ENCODE data around the gene ZSWIM4. TPM values are rescaled to one million over a fixed set of nuclear protein-coding genes. Genes with fewer than 3 reads are reported as not detected.

Gene ZSWIM4
- total RNA-seq, 4 donors from 2014 or later, result 6.9 to 15.6 (median 8.9) TPM

- Histone ChIP-seq H3K4me1 (peaks cover 21 to 25% of the 10 kb centered on the region in 2 donors), H3K36me3 (no peaks in the 10 kb centered on the region), H3K9me3 (no peaks in the 10 kb centered on the region), H3K27ac (peak overlapping the region; percentile 79 to 97 (median 80)), H3K4me3 (replicated peaks in 1 of 3) (peak overlapping the region; percentile 33 to 62 (median 50)), H3K27me3 (no peaks in the 10 kb centered on the region)
- 1 to 17% methylated on average over 8 of the region's 8 CpGs for WGBS, 2 donors
- intact Hi-C loops (cut with DNase I), result no loop called here
- DNase-seq, result peak; percentile 80 to 83
- TF ChIP-seq POLR2A (IDR thresholded peaks at IDR 0.05) (no peak), CTCF (IDR thresholded peaks at IDR 0.05) (no peak)
Observed at GRCh38 chr19:13794398-13794756, 866 bp upstream of the ZSWIM4 start.

- Histone ChIP-seq H3K27me3 (no peaks in the 10 kb centered on the region), H3K4me3 (replicated peaks in 1 of 3) (peak overlapping the region; percentile 29 to 62 (median 35)), H3K27ac (peak overlapping the region; percentile 86 to 97 (median 87)), H3K36me3 (no peaks in the 10 kb centered on the region), H3K4me1 (peaks cover 21 to 25% of the 10 kb centered on the region in 2 donors), H3K9me3 (no peaks in the 10 kb centered on the region)
- intact Hi-C loops (cut with DNase I), result loop anchor here (5.0 kb wide), 1 partner anchor 47 kb away; no protein-coding TSS in a partner anchor
- no peak for TF ChIP-seq CTCF (IDR thresholded peaks at IDR 0.05)
- no peak for TF ChIP-seq POLR2A (IDR thresholded peaks at IDR 0.05)
- DNase-seq, result peak; percentile 53 to 54
- WGBS, 2 donors, result 4 to 18% methylated on average over 9 to 16 of the region's 42 CpGs
Observed at GRCh38 chr19:13795595-13796300, 505 bp downstream of the ZSWIM4 start.

- Histone ChIP-seq H3K36me3 (no peaks in the 10 kb centered on the region), H3K9me3 (no peaks in the 10 kb centered on the region), H3K4me1 (peaks cover 21 to 25% of the 10 kb centered on the region in 2 donors), H3K27ac (peak overlapping the region; percentile 86 to 97 (median 87)), H3K27me3 (no peaks in the 10 kb centered on the region), H3K4me3 (replicated peaks in 1 of 3) (peak overlapping the region in 2 of 3 donors; percentile 35 to 62)
- TF ChIP-seq CTCF (IDR thresholded peaks at IDR 0.05) (peak in 1 of 6 experiments; percentile 20), POLR2A (IDR thresholded peaks at IDR 0.05) (peak in 1 of 2 donors; percentile 28)
- DNase-seq, result peak; percentile 64 to 75
- intact Hi-C loops (cut with DNase I), result loop anchor here (5.0 kb wide), 1 partner anchor 46 kb away; no protein-coding TSS in a partner anchor
- WGBS, 2 donors, result 4 to 16% methylated on average over 8 to 10 of the region's 12 CpGs
Observed at GRCh38 chr19:13796301-13797057, 1.2 kb downstream of the ZSWIM4 start.

- no peak for DNase-seq
- intact Hi-C loops (cut with DNase I), result loop anchor here (5.0 kb wide), 1 partner anchor 45 kb away; no protein-coding TSS in a partner anchor
- 65 to 68% methylated on average over 4 of the region's 4 CpGs for WGBS, 2 donors
- TF ChIP-seq POLR2A (IDR thresholded peaks at IDR 0.05) (no peak), CTCF (IDR thresholded peaks at IDR 0.05) (no peak)
- H3K27ac ChIP-seq, result peak overlapping the region; percentile 86 to 97 (median 87)
- no peaks in the 10 kb centered on the region for H3K9me3 ChIP-seq
- H3K4me1 ChIP-seq, result peaks cover 21 to 25% of the 10 kb centered on the region in 2 donors
- no peaks in the 10 kb centered on the region for H3K36me3 ChIP-seq
- no peaks in the 10 kb centered on the region for H3K27me3 ChIP-seq
- H3K4me3 ChIP-seq (replicated peaks in 1 of 3), result peak overlapping the region in 1 of 3 donors; percentile 62
Observed at GRCh38 chr19:13797058-13797440, 1.8 kb downstream of the ZSWIM4 start.
